ENCODE results near the gene AASS.

The AASS gene

GRCh38 chr7:122035876-122036275 is 108.2 kb downstream of the AASS start:
- DNase-seq, result no peak

GRCh38 chr7:122033641-122034040 is 110.4 kb downstream of the AASS start:
- no peak for DNase-seq

GRCh38 chr7:122027058-122027457 is 117.0 kb downstream of the AASS start:
- DNase-seq, result no peak

All from NCI-H2107 (cell line).